NCI-H446 treated with DMSO at 0.1 percent for 48 hours (cell line): ENCODE measurements around the gene UPF2.
"Not testable (repeated sequence)": the region's sequence is repeated elsewhere in the genome, so short reads cannot be mapped to it uniquely, and the experiment has no call there.

ENCODE experiments used
- DNase-seq: peaks from one replicate; lab custom pipeline; 2025; lab: John Stamatoyannopoulos, UW

The UPF2 gene

DNA sequence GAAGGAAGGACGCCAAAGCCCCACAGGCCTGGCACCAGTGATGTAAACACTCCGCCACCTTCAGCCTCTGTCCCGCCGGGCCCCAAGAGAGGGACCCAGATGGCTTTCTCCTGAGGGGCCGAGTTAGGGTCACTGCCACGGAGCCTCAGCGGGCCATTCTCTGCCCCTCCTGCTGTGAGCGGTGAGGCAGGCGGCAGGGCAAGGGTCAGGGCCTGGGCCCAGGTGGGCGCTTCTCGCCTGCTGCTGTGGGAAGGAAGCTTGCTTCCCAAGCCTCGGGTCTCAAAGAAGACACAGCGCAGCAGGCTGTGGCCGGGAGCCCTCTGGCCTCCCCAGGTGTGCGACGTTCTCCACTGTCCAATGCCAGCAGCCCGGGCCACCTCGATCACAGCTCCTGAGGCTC lies 134.7 kb downstream of the UPF2 start:
- DNase-seq, result no peak

DNA sequence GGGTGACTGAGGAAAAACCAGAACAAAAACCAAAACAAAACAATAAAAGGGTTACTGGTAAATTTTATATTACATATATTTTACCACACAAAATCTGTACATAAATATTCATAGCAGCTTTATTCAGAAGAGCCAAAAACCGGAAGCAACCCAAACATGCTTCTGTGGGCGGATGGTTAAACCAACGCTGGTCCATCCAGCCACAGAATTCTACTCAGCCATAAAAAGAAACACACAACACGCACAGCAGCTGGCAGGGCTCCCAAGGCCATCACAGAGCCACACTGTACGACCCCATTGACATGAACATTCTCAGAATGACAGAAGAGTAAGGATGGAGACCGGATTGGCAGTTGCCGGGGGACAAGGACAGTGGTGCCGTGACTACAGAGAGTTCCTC lies 135.9 kb downstream of the UPF2 start:
- no peak for DNase-seq

DNA sequence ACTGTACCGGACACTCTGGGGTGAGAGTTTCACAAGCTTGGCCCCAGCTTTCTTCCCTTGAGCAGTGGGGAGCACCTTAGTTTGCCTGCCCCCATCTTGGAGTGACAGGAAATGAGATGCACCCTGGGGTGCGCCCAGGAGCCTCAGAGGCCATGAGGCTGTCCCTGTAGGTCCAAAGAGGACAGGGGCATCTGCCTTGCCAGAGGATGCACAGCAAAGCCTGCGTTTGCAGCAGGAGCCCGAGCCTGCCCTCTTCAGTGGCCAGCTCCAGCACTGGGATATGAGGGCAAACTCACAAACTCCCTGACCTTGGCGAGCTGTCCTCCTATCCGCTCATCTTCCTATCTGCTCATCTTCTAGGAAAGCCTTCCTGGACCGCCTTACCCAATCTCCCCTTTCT lies 140.0 kb downstream of the UPF2 start:
- DNase-seq, result no peak

DNA sequence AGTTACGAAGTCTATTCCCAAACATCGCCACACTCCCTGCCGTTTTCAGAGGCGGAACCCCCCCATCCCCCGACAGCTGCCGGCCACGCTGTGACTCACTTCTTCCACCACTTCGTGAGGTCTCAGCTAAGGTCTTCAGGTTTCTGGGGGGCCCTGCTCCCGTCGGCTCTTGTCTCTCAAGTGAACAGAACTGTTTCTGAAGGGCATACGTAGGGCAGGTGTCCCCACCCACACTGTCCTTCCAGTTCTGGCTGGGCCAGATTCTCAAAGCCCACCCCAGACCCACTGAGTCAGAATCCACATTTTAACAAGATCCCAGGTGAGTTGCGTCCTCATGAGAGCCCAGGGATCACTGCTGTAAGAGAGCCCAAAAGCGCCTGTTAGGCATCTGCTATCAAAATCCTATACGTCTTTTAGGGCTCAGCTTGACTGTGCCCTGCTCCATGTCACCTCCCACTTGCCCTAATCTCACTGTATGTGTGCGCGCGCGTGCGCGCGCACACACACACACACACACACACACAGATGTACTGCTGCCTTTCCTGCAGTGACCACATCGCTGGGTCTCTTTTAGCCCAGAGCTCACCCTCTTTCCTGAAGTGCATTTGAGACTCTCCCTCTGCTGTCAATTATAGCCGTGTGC lies 140.7 kb downstream of the UPF2 start:
- no peak for DNase-seq

GRCh38 chr10:11901454-11901832 lies 141.2 kb downstream of the UPF2 start:
- DNase-seq, result no peak

GRCh38 chr10:11901036-11901301 lies 141.6 kb downstream of the UPF2 start:
- no peak for DNase-seq

DNA sequence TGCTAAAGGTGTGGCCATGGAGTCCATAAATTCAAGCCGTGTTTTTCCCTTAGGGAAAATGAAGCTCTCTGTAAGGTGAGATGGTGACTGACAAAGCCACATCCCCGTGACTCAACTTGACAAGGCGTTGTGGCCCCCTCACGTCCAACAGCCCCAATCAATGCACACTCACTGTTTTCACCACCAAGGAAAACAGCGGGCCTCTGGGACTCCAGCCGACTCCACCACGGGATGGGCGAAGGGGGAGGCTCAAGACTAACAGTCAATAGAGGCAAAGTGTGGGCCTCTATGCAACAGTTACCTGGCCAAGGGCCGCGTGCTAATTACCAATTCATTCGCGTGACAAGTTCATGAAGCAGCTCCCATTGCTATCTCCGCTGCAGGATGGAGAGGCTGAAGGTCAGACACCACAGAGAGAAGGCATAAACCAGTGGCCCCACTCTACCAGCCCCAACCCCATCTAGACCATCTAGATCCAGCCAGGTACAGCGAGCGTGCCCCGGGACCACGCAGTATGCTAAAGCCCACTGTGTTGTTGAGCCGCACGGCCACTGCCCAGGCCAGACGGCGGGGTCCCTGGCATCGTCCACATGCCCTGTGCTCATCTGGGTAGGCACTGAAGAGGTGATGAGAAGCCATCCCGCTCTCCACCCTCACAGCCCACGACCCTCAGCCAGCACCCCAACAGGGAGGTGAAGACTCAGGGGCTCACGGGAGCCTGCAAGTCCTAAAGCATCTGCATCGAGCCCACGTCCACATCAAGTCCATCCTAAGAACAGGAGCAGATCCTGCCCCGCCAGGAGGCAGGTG lies 143.3 kb downstream of the UPF2 start:
- no peak for DNase-seq

- DNase-seq, result no peak
Measured at GRCh38 chr10:11898372-11899066, 144.1 kb downstream of the UPF2 start.

DNA sequence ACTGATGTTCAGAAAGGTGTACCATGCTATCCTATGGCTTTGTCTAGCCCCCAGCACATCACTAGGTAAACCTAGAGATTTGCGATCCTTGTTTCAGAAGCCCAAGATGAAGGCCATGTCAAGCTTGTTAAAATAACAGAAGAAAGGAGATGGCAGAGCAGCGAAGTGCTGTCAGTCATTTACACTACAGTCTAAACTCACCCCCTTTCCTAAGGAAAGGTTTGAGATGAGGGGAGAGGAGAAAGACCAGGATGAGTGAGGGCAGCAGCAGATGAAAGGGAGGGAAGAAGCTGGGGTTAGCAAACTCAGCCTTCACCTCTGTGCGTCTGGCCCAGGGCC lies 144.6 kb downstream of the UPF2 start:
- DNase-seq, result no peak

- no peak for DNase-seq
Measured at GRCh38 chr10:11896549-11897200, 145.9 kb downstream of the UPF2 start.

DNA sequence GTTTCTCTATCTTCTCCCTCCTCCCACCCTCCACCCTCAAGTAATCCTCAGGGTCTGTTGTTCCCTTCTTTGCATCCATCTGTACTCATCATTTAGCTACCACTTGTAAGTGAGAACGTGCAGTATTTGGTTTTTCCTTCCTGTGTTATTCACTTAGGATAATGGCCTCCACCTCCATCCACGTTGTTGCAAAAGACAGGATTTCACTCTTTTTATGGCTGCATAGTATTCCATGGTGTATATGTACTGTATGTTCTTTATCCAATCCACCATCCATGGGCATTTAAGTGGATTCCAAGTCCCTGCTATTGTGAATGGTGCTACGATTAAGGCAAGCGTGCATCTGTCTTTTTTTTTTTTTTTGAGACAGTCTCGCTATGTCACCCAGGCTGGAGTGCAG lies 147.0 kb downstream of the UPF2 start:
- no peak for DNase-seq

GRCh38 chr10:11895108-11895466 lies 147.5 kb downstream of the UPF2 start:
- no peak for DNase-seq

DNA sequence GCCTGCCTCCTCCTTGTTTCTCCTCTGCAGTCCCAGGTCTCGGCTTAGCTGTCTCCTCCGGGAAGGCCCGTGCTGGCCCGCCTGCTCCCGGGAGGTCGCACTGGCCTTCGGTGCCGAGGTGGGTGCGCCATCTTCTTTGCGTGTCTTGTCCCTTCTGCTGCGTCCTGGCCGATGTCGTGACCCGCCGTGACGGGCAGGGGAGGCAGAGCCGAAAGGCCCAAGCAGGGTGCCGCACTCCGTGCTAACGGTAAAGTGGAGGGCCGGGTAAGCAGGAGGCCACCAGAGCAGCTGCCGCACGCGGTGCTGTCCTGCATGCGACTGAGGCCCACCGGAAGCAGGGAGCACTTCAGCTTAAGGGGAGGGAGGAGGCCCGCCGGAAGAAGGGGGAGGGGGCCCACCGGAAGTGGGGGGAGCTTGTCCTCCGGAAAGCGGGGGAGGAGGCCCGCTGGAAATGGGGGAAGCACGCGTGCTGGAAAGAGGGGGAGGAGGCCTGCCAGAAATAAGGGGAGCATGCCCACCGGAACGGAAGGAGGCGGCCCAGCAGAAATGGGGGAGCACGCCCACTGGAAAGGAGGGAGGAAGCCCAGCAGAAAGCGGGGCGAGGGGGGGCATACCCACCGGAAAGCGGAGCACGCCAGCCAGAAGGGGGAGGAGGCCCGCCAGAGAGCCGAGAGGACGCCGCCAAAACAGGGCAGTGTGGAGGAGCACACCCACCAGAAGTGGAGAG lies 148.1 kb downstream of the UPF2 start:
- DNase-seq, result no peak

DNA sequence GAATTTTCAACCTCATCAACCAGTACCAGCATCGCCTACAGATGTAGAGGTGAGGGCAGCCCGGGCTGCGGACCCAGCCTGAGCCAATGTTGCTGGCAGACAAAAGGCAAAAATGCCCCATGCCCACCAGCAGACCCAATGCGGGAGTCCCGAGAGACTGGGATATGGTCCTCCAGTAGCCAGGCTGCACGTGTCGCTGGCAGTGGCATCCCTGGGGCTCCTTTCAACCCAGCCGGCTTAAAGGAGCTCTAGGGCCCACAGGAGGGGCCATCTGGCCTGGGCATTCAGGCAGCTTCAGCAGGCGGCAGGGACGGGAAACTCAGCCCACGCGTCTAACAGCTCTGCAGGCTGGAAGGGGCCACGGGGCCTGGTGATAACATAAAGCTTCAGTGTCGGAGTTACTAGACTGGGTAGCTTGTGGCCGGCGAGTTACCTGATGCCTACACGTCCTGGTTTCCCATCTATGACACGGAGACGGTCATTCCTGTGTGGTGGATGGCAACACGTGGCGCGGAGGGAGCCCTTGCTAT lies 148.8 kb downstream of the UPF2 start:
- DNase-seq, result no peak

DNA sequence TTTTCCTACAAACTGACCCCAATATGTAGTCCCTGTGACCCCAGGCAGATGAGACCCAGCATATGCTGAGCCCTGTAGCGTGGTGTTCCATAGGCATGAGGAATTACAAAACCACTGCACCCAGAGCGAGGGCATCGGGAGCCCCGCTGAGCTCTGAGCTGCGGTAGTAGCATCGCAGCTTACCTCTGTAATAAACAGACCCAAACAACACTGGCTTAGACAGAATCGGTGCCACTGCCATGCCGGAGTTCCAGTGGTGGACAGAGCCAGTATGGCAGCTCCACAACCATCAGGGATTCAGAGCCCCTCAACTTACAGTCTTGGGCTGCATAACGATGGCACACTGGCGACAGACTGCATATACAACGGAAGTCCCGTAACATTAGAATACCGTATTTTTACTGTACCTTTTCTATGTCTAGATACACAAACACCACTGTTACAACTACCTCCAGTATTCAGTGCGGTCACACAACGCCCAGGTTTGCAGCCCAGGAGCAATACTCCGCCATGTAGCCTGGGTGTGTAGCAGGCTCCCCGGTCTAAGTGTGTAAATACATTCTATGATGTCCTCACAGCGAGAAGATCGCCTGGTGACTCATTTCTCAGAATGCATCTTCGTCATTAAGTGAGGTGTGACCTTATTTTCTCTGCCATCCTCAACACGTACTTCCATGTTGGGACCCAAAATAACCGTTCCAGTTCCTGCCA lies 150.7 kb downstream of the UPF2 start:
- no peak for DNase-seq

- not testable (repeated sequence) for DNase-seq
Measured at GRCh38 chr10:11889263-11889662, 153.3 kb downstream of the UPF2 start.

DNA sequence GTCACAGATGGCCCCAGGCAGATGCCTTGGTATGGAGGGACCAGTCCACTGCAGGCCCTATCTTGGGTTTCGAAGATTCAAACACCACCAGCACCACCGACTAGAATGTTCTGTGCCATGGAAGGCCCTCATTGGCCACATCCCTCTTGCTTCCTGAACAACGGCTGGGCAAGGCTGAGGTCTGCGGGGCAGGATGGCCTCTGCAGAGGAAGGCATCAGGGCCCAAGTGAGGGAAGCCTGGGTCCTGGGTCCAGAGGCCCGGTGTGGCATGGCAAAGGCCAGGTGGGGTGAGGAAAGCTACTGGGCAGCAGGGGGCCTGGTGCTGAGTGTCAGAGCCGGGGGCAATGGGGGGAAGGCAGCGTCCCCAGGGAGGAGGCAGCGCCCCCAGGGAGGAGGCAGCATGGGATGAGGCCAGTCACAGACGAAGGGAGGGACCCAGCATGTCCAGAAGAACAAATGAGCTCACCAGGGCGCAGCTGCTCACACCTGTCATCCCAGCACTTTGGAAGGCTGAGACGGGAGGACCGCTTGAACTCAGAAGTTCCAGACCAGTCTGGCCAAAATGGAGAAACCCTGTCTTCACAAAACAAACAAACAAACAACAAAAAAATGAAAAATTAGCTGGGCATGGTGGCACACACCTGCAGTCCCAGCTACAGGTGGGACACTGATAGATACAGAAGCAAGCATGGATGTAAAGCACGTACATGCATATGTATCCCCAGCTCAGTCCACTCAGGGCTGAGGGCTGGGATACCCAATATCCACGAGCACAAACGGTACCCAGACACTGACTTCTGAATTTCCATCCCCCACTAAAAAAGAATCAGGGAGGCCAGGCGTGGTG lies 155.0 kb downstream of the UPF2 start:
- DNase-seq, result no peak

- DNase-seq, result no peak
Measured at GRCh38 chr10:11886851-11887250, 155.8 kb downstream of the UPF2 start.

DNA sequence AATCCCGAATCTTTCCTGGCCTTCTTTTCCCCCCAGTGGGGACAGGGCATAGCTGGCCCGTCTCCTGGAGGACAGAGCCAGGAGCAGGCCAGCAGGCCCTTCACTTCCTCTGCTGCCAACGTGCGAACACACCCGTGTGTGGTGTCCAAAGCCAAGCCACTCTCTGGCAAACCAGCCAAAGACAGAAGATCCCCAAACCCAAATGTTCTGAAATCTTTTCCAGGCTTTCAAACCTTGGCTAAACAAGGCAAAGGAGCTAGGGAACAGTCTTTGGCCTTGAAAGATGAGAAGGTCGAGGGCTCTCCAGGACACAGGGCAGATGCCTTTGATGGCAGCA lies 156.5 kb downstream of the UPF2 start:
- no peak for DNase-seq

DNA sequence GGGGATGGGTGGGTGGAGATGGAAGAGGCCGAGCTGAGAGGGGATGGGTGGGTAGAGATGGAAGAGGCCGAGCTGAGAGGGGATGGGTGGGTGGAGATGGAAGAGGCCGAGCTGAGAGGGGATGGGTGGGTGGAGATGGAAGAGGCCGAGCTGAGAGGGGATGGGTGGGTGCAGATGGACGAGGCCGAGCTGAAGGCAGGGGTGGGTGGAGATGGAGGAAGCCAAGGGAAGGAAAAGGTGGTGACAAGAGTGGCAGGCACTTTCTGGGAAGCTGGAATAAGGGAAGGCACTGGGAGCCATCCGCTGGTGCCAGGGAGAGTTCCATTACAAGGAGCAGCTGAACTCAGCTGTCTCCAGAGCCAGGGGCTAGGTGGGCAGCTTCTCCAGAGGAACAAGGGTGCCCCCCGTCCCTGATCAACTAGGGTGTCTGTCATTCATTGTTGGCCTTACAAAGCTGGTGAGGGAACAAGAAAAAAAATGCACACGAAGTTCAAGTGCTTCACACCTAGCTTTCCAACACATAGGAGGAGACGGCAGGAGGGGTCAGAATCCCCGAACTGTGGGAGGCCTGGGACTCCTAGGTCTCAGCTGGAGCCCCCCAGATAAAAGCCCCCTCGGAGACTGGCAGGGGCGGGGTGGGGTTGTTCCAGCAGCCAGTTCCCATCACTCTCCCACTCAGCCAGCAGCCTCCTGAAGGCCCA lies 157.0 kb downstream of the UPF2 start:
- no peak for DNase-seq
